HuH-7 (cell line): ENCODE data around the gene ATOX1.
A peak's percentile ranks its signal among the peaks of the same experiment; 100 is the strongest.

Experiments
- DNase-seq: peaks from one replicate; pipeline ENCODE4 v3.0.0; 2011; ENCODE audit warnings: low spot score

ATOX1 gene

GRCh38 chr5:151770383-151771258 lies 12.2 kb upstream of the ATOX1 start:
- no peak for DNase-seq

- DNase-seq = no peak
Measured at GRCh38 chr5:151766975-151767374, 8.5 kb upstream of the ATOX1 start.

GRCh38 chr5:151764801-151765200 lies 6.4 kb upstream of the ATOX1 start:
- DNase-seq = no peak

- DNase-seq = no peak
Measured at GRCh38 chr5:151758141-151758429, 346 bp downstream of the ATOX1 start.

GRCh38 chr5:151757233-151758140 lies 944 bp downstream of the ATOX1 start:
- DNase-seq = no peak

GRCh38 chr5:151755383-151755782 lies 3.0 kb downstream of the ATOX1 start:
- DNase-seq = peak; percentile 47

- no peak for DNase-seq
Measured at GRCh38 chr5:151751593-151751992, 6.8 kb downstream of the ATOX1 start.

GRCh38 chr5:151751091-151751490 lies 7.3 kb downstream of the ATOX1 start:
- no peak for DNase-seq

- DNase-seq = no peak
Measured at GRCh38 chr5:151750121-151750520, 8.3 kb downstream of the ATOX1 start.

- DNase-seq = no peak
Measured at GRCh38 chr5:151745071-151745705, 13.2 kb downstream of the ATOX1 start.

- no peak for DNase-seq
Measured at GRCh38 chr5:151743530-151743929, 14.9 kb downstream of the ATOX1 start.

GRCh38 chr5:151742870-151743294 lies 15.5 kb downstream of the ATOX1 start:
- peak; percentile 52 for DNase-seq

GRCh38 chr5:151741678-151742423 lies 16.6 kb downstream of the ATOX1 start:
- DNase-seq = no peak

GRCh38 chr5:151740958-151741373 lies 17.5 kb downstream of the ATOX1 start:
- no peak for DNase-seq

GRCh38 chr5:151740336-151740942 lies 18.0 kb downstream of the ATOX1 start:
- peak; percentile 57 for DNase-seq

GRCh38 chr5:151739939-151740335 lies 18.5 kb downstream of the ATOX1 start:
- DNase-seq = no peak

- DNase-seq = no peak
Measured at GRCh38 chr5:151739395-151739794, 19.0 kb downstream of the ATOX1 start.

- no peak for DNase-seq
Measured at GRCh38 chr5:151738125-151738848, 20.1 kb downstream of the ATOX1 start.

- no peak for DNase-seq
Measured at GRCh38 chr5:151737431-151737830, 21.0 kb downstream of the ATOX1 start.

- no peak for DNase-seq
Measured at GRCh38 chr5:151735646-151736045, 22.8 kb downstream of the ATOX1 start.

GRCh38 chr5:151734064-151734408 lies 24.4 kb downstream of the ATOX1 start:
- no peak for DNase-seq
